GM04504 (cell line): ENCODE measurements around the gene LRRC31.

Source experiments
- DNase-seq: peaks from one replicate; pipeline ENCODE4 v3.0.0-alpha.2; 2012; ENCODE audit warnings: low read depth

The LRRC31 gene

DNA sequence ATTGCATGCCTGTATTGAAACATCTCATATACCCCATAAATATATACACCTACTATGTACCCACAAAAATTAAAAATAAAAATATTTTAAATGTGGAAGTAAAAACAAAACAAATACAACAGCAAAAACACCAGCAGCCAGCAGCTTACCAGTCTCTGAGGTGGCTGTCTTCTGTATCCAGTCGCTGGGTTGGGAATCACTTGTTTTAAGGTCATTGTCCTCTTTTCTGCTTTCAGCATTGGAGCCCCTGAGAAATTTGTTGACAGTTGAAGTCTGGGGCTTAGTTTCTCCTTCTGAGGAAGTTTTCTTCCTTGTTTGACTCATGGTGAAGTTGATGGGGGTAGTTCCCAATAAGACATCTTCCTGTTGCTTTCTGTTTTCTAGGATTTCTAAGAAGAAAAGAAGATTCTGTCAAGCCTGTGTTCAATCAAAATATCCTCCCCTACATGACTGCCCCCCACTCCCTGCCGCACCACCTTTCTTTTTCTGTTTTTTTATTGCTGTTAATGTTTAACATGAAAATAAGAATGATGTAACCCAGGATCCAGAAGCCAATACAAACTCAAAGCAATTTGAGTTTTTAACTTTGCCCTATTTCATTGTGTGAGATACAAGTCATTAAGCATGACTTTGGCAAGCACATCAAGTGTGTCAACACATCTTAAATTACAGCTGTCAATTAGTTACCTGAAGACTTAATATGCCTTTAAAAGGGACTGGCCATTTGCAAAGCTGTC lies at the start of gene LRRC31:
TSS of gene LRRC31 (minus strand) at position 452 of the 737 bp plus-strand sequence. CDS start at position 324, 128 bp downstream.
- DNase-seq, result no peak

GRCh38 chr3:169914321-169914720 lies 44.6 kb upstream of the LRRC31 start:
- peak; percentile 4 for DNase-seq

GRCh38 chr3:169913323-169913722 lies 43.6 kb upstream of the LRRC31 start:
- DNase-seq, result no peak

DNA sequence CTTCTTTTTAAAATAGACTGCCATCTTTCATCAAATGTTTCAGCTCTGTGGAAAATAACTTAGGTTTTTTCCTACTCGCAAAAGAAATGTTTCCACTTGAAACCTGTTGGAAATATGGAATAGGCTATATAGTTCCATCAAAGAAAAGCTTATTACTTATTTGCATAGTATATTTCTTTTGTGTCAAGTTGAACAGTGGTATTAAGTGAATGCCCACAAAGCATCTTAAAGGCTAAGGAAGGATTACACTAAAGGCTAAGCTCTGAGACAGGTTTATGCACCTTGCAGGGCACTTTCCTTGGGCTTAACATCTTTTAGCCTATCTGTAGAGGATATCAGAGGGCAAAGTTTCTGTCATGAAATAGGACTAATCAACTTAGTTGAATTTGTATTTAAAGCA lies 41.5 kb upstream of the LRRC31 start, which contains the start of gene SAMD7:
TSS of gene SAMD7 (plus strand) at position 301 of the 400 bp plus-strand sequence. CDS start 7,927 bp downstream, outside the sequence.
- DNase-seq, result no peak

DNA sequence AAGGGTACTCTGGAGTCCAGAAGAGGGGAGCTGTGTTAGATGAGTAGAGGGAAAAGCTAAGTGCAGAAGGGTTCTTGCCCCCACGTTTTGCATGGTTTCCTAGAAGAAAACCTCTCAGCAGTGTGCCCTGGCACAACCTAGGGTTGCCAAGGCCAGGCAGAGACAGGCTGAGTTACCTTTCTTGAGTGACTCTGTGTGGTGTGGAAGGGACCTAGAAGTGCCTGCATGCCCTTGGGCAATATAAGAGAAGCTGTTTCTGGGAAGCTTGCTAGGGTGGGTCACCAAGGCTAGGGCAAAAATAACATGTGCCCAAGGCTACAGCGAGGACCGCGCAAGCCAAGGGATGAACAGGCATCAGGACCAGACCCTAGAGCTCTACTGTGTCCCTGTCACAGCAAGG lies 38.2 kb upstream of the LRRC31 start:
- DNase-seq, result no peak

GRCh38 chr3:169907476-169907875 lies 37.7 kb upstream of the LRRC31 start:
- DNase-seq, result no peak

- DNase-seq, result no peak
These were observed 35.7 kb upstream of the LRRC31 start for GRCh38 chr3:169905404-169905803.

GRCh38 chr3:169901453-169901852 lies 31.7 kb upstream of the LRRC31 start:
- no peak for DNase-seq

GRCh38 chr3:169897284-169897683 lies 27.5 kb upstream of the LRRC31 start:
- no peak for DNase-seq

DNA sequence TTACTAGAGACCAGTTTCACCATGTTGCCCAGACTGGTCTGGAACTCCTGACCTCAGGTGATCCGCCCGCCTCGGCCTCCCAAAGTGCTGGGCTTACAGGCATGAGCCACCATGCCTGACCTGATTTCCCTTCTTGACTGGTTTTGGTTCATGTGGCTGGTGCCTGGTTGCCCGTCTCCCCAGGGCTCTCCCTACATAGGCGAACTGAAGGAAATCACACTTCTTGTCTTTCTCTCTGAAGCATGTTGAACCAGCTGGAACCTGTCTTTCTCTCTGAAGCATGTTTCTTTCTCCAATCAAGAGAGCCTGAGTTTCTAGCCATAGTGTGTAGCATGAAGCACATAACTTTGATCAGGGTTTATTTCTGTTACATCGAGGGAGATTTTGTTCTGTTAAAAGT lies 25.3 kb upstream of the LRRC31 start:
- DNase-seq, result no peak

DNA sequence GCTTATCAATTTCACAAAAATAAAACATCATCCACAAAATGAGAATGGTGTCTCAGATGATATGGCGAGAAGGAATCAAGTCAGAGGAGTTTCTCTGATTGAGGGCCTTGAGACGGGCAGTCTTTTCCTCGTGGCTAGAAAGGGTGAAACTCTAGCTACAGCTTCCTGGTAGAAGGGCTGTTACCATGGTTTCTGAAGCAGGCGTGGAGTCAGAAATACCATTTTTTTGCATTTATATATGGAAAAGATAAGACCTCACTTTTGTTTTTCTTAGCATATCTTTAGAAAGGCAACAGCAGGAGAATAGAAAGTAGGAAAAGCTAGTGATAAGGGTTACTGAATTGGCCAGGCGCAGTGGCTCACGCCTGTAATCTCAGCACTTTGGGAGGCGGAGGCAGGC lies 24.4 kb upstream of the LRRC31 start:
- DNase-seq, result no peak

- DNase-seq, result no peak
These were observed 22.2 kb upstream of the LRRC31 start for GRCh38 chr3:169891886-169892285.

GRCh38 chr3:169886671-169887070 lies 16.9 kb upstream of the LRRC31 start:
- DNase-seq, result peak; percentile 49

GRCh38 chr3:169880576-169881250 lies 11.0 kb upstream of the LRRC31 start:
- DNase-seq, result no peak

DNA sequence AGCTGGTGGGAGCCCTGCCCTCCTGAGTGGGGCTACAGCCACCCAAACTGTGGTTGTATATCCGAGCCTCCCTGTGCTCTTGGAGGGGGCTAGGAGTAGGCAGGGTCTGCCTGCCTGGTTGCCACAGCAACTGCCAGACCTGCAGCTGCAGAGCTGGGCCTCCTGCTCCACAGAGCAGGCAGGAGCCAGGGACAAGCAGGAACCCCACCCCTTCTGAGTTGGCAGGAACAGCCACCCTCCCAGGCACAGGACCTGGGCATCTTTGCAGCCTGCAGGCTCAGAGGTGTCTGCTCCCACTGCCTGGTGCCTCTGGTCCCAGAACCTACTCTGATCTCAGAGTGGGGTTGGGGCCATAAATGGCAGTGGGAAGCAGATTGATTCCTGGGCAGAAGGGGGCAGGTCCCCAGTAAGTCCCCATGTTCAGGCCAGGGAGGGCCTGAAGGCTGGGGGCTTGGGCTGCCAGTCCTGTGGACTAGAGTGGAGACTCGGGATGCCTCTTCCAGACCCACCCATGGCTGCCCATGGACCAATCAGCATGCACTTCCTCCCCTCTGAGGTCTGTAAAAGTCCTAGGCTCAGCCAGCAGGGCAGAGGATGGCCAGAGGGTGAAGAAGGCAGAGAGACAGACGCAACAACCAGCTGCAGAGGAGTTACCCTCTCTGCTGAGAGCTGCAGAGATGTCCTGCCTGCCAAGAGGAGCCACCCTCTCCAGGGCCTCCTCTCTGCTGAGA lies 10.3 kb upstream of the LRRC31 start:
- no peak for DNase-seq

DNA sequence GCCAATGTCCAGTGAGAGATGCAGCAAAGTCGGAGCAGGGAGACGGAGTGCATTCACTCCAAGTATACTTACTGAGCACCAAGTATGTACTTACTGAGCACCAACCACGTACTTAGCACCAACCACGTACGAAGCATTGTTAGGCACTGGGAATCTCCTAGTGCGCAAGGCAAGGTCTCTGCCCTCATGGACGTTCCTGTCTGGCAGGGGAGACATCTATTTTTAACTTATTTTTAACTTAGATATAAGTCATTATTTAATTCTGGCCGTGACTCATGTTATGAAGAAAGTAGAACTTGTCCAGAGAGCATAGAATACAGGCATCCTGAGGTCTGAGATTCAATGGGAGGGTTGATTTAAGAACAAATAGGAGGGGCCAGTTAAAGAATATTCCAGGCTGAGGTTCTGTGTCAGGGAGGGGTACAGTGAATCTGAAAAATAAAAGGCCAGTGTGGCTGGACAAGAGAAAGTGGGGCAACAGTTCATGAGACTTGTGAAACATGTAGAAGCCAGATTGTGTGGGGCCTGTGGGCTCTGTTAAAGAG lies 9.3 kb upstream of the LRRC31 start:
- no peak for DNase-seq

DNA sequence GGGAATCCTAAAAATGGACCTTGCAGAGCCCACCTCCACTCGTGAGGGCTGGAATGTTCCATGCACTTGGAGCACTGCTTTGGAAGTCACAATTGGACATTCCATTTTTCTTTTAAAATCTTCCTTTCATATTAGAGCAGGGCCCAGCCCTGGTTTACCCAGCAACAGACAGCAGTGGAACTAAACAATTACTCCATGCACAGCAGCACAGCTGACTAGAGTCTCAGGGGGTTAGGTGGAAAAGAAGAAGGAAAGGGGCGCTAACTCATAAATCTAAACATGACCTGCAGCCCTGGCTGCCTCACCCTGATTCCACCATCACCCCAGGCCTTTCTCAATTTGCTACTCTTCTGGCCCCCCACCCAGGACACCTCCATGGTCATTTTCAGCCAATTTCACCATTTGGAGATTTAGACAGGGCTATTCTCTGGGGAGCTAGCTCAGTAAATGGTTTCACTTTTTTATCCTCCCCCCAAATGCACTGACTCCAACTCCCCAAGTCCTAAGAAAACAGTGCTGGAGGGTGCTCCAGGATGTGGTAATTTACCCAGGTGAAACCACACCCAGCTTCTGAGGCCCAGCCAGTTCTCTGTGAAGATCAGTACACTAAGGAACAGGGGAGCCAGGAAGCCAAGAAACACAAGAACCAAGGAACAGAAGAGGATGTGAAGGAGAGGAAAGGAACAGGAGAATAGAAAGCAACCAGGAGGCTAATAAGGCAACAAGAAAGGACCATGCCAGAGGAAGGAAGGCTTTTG lies 1.6 kb upstream of the LRRC31 start:
- DNase-seq, result no peak

DNA sequence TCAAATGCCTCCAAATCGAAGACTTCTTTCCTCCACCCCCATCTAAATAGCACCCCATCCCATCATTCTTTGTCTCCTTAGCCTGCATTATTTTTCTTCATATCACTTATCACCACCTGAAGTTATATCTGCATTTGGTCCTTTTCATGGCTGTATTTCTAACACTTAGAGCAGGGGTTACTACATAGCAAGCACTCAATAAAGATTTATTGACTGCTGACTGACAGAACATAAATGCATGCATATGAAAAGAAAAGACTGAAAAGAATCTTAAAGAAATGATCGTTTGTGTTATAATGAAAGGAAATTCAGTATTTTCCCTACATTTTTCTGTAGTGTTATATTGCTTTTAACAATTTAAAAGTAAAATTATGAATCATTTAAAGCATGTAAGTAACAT lies 1.4 kb downstream of the LRRC31 start:
- no peak for DNase-seq

DNA sequence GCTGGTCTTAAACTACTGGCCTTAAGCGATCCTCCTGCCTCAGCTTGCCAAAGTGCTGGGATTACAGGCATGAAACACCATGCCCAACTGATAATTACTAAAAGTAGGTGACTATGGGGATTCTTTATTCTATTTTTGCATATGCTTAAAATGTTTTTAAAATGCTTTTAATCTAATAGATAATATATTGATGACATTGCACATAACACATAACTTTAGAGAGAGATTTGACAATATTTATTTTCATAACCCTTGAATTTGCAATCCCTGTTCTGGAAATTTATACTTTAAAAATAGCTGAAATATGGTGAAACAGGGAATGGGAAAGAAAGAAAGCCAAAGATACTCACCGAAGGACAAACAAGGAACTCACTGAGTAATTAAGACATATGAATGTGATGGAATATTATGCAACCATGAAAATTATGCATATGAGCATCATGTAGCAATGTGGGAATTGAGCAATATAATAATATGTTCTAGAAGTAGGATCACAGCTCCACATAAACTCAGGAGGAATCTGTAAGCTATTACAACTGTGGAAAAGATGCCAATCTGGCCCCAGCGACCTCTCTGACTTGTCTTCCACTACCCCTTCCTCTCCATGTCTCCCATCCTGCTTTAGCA lies 2.0 kb downstream of the LRRC31 start:
- no peak for DNase-seq

GRCh38 chr3:169865176-169865767 lies 4.5 kb downstream of the LRRC31 start:
- no peak for DNase-seq

DNA sequence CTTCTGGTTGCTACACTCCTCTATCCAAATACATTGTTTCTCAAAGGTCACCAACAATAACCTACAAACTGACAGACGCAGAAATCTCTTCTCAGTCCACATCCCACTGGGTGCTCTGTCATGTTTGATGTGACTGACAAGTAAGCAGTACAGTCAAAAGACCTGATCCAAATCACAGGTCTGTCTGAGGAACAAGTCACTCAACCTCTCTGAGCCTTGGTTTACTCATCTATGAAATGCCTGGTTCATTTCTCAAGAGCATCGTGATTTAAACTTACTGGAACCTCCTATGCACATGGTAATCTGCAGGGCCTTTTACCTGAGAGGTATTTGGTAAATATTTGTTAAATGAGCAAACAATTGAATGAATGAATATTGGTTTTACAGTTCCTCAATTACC lies 5.5 kb downstream of the LRRC31 start:
- no peak for DNase-seq
